Measurements from ENCODE around the gene ZSCAN2. TPM values are rescaled to one million over a fixed set of nuclear protein-coding genes. Genes with fewer than 3 reads are reported as not detected.
"Not testable (repeated sequence)": the region's sequence is repeated elsewhere in the genome, so short reads cannot be mapped to it uniquely, and the experiment has no call there.

The ZSCAN2 gene
- 8.5 TPM for total RNA-seq

GRCh38 chr15:84600687-84601554 is at the start of gene ZSCAN2:
Gene ZSCAN2 (plus strand): TSS chr15:84601009. CDS start chr15:84603928, 2,919 bp downstream.
- intact Hi-C loops (cut with DNase I), result loop anchor here (2.0 kb wide), 1 partner anchor 26 kb away; no protein-coding TSS in a partner anchor
- ATAC-seq (peak; percentile 99), DNase-seq (ENCODE audit: low spot score) (peak; percentile 96)

DNA sequence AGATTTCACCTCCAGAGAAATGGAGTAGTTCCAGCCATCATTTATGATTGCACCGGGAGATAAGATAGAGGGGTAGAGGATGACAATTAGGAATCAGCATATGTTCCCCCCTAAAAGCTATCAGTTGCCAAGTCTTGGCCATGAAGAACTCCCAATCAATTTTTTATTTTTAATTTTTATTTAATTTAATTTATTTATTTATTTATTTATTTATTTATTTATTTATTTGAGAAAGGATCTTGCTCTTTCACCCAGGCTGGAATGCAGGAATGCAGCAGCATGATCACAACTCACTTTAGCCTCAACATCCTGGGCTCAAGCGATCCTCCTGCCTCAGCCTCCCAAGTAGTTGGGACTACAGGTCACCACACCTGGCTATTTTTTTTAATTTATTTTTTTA is 49.2 kb upstream of the ZSCAN2 start:
- not testable (repeated sequence) for ATAC-seq; DNase-seq (ENCODE audit: low spot score)

GRCh38 chr15:84552896-84553295 is 47.9 kb upstream of the ZSCAN2 start:
- no peak for DNase-seq (ENCODE audit: low spot score)
- ATAC-seq, result no peak
- intact Hi-C loops (cut with DNase I), result no loop called here

More for the DNA sequence above, 49.2 kb upstream of the ZSCAN2 start:
- intact Hi-C loops (cut with DNase I), result not testable (repeated sequence)

GRCh38 chr15:84556690-84557089 is 44.1 kb upstream of the ZSCAN2 start:
- intact Hi-C loops (cut with DNase I); DNase-seq (ENCODE audit: low spot score): not testable (repeated sequence)

DNA sequence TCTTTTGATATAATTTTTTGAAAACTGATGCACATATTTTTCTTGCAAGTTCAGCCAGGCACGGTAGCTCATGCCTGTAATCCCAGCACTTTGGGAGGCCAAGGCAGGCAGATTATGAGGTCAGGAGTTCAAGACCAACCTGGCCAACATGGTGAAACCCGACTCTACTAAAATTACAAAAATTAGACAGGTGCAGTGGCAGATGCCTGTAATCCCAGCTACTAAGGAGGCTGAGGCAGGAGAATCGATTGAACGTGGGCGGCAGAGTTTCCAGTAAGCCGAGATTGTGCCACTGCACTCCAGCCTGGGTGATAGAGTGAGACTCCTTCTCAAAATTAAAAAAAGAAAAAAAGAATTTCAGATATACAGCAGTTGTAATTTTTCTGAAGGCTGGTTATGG is 32.8 kb upstream of the ZSCAN2 start:
- intact Hi-C loops (cut with DNase I); DNase-seq (ENCODE audit: low spot score); ATAC-seq: not testable (repeated sequence)

More at GRCh38 chr15:84556690-84557089, 44.1 kb upstream of the ZSCAN2 start:
- not testable (repeated sequence) for ATAC-seq

GRCh38 chr15:84570164-84570735 is 30.6 kb upstream of the ZSCAN2 start:
- intact Hi-C loops (cut with DNase I), result no loop called here
- DNase-seq (ENCODE audit: low spot score) (peak; percentile 79), ATAC-seq (peak; percentile 71)

DNA sequence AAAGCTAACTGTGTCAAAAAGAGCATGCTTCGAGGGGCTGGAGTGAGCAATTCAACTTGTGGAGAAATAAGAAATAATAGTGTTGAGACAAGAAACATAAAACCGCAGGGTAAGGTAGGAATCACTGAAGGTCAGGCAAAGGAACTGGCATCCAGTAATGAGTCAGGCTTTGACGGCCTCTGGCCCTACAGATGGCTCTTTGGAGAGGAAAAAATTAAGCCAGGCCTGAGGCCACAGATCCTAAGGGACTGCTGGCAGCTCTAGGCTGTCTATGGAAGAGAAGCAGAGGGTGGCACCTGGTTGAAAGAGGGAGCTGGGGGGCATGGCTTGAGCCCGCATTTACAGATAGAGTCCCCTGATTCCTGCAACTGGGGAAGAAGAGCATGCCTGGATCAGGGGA is 28.6 kb upstream of the ZSCAN2 start:
- intact Hi-C loops (cut with DNase I), result no loop called here
- ATAC-seq (no peak), DNase-seq (ENCODE audit: low spot score) (no peak)

- intact Hi-C loops (cut with DNase I), result no loop called here
These were observed 25.3 kb upstream of the ZSCAN2 start for GRCh38 chr15:84575493-84575892.

GRCh38 chr15:84577891-84578290 is 22.9 kb upstream of the ZSCAN2 start:
- ATAC-seq; intact Hi-C loops (cut with DNase I); DNase-seq (ENCODE audit: low spot score): not testable (repeated sequence)

More at GRCh38 chr15:84575493-84575892, 25.3 kb upstream of the ZSCAN2 start:
- DNase-seq (ENCODE audit: low spot score), result no peak
- no peak for ATAC-seq

- not testable (repeated sequence) for DNase-seq (ENCODE audit: low spot score)
These were observed 21.5 kb upstream of the ZSCAN2 start for GRCh38 chr15:84579261-84579721.

DNA sequence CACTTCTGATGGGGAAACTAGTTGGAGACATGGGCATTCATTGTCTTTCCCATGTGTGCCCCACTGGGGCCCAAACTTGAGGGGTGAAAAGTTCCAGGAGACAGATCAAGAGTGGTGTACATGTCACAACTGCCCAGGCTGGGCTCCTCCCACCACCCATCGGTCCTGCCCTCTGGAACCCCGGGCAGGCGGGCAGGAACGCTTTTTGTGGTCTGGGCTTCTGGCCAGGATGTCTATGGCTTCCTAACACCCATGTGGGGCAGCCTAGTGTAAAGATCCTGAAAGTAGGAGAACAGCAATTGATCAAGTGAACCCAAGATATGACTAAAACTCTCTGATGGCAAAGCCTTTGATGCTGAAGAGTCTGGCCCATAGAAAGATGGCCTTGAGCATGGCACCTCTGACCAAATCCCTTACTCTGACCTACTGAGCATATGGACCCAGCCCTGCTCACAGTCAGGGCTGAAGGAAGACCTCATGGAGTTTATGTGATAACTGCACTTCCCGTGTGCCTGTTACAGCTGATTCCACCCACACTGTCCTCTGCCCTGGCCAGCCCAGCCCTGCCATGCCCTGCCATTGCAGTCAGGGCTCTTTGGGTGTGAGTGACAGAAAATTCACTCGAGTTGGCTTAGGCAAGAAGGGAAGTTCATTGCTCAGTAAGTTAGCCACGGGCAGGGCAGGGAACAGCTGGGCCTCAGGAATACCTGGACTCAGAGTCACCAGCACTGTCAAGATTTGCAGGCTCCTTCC is 19.0 kb upstream of the ZSCAN2 start:
- DNase-seq (ENCODE audit: low spot score); ATAC-seq; intact Hi-C loops (cut with DNase I): not testable (repeated sequence)

More at GRCh38 chr15:84579261-84579721, 21.5 kb upstream of the ZSCAN2 start:
- ATAC-seq; intact Hi-C loops (cut with DNase I): not testable (repeated sequence)

DNA sequence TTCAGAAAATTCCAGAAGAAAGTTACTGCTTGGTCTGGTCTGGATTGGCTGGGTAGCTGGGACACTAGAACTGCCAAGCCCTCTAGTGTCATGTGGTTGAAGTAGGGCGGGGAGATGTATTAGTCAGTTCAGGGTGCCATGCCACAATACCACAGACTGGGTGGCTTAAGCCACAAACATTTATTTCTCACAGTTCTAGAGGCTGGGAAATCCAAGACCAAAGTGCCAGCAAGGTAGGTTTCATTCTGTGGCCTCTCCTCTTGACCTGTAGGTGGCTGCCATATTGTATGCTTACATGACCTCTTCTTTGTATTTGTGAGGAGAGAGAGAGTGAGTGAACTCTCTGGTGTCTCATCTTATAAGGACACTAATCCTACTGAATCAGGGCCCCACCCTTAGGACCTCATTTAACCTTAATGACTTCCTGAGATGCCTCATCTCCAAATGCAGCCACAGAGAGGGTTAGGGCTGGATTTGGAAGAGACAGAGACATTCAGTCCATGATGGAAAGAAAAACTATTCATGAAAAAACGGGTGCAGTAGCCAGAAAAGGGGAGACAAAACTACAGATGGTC is 18.1 kb upstream of the ZSCAN2 start:
- DNase-seq (ENCODE audit: low spot score) (no peak), ATAC-seq (no peak)
- intact Hi-C loops (cut with DNase I), result no loop called here

DNA sequence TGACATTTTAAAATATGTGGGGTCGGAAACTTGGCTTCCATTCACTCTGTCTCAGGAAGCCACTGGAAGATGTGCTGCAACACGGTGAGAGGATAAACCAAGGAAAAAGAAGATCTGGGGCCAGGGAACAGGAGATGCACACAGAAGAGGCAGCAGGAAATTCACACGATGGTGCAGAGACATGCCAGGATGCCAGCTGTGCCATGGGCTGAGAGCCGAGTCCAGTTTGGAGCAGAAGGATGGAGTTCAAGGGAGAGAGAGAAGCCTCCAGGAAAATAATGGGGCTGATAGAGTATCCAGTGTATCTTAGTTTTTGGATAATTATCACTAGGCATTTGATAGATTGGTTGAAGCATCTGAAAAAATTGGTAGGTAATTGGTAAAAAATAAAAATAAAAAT is 16.9 kb upstream of the ZSCAN2 start:
- ATAC-seq; DNase-seq (ENCODE audit: low spot score); intact Hi-C loops (cut with DNase I): not testable (repeated sequence)

- intact Hi-C loops (cut with DNase I), result no loop called here
- DNase-seq (ENCODE audit: low spot score), result no peak
- ATAC-seq, result no peak
These were observed 14.1 kb upstream of the ZSCAN2 start for GRCh38 chr15:84586696-84587095.

- ATAC-seq, result peak; percentile 98
- intact Hi-C loops (cut with DNase I), result no loop called here
These were observed 12.5 kb upstream of the ZSCAN2 start for GRCh38 chr15:84588053-84588874.

DNA sequence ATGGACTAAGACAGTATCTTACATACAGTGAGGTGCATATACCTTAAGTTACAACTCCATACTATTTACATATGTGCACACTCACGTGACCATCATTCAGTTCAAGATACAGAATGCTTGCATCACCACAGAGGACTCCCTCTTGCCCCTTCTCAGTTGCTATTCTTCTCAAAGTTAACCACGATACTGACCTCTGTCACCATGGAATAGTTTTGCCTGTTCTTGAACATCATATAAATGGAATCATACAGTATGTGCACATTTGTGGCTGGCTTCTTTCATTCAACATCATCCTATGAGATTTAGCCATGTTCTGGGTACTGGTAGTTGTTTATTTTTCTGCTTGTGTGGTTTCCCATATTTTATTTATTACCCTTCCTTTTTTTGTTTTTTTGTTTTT is 10.4 kb upstream of the ZSCAN2 start:
- intact Hi-C loops (cut with DNase I), result no loop called here
- no peak for ATAC-seq
- DNase-seq (ENCODE audit: low spot score), result no peak

More at GRCh38 chr15:84588053-84588874, 12.5 kb upstream of the ZSCAN2 start:
- DNase-seq (ENCODE audit: low spot score), result peak; percentile 89

GRCh38 chr15:84591815-84592214 is 9.0 kb upstream of the ZSCAN2 start:
- intact Hi-C loops (cut with DNase I), result no loop called here
- no peak for DNase-seq (ENCODE audit: low spot score)

More at GRCh38 chr15:84591815-84592214, 9.0 kb upstream of the ZSCAN2 start:
- no peak for ATAC-seq
